Measurements from ENCODE around the gene TMEM245. TPM values are rescaled to one million over a fixed set of nuclear protein-coding genes. Genes with fewer than 3 reads are reported as not detected.

The TMEM245 gene
- total RNA-seq, 1 experiment from 2014 or later: 54.0 TPM

GRCh38 chr9:109014608-109015280, 105.0 kb downstream of the TMEM245 start:
- DNase-seq (ENCODE audit: low read depth, low spot score) (no peak), ATAC-seq (no peak)
- Histone ChIP-seq H3K4me1 (ENCODE audit: control insufficient read depth, insufficient read depth, low read length) (peaks cover 31% of the 10 kb centered on the region), H3K27ac (ENCODE audit: low read length) (peak overlapping the region; percentile 74), H3K4me3 (ENCODE audit: low read depth in 2 of 2, low read length in 2 of 2) (no peak overlapping the region), H3K9me3 (ENCODE audit: control insufficient read depth, insufficient read depth, low read depth, low read length) (no peaks in the 10 kb centered on the region), H3K27me3 (ENCODE audit: control insufficient read depth, insufficient read depth, low read length) (no peaks in the 10 kb centered on the region), H3K36me3 (ENCODE audit: control insufficient read depth, insufficient read depth, low read length) (peaks cover 6% of the 10 kb centered on the region)
- POLR2A ChIA-PET: interaction anchor here (0.6 kb wide), 1 partner anchor 58 kb away, joined by 9 read pairs; no protein-coding TSS in a partner anchor
- intact Hi-C loops (cut with micrococcal nuclease; ENCODE audit: unreplicated experiment) (loop anchor here (5.0 kb wide), 1 partner anchor 308 kb away; the partner anchor contains the start of gene EPB41L4B), in situ Hi-C loops (cut with HindIII; ENCODE audit: low pct_unique_long_range_greater_than_20kb, low sequenced_read_pairs) (no loop called here)
- TF ChIP-seq POLR2AphosphoS5 (IDR thresholded peaks at IDR 0.05; ENCODE audit: low read depth, low read length) (no peak), TCF7L2 (IDR thresholded peaks at IDR 0.05; ENCODE audit: low read depth, low read length) (no peak), SIN3A (IDR thresholded peaks at IDR 0.05; ENCODE audit: borderline replicate concordance, insufficient read depth, low read depth, low read length) (no peak)
- CTCF ChIA-PET: no interaction called here
- BruUV-seq (replicated peaks): no TSS peak

GRCh38 chr9:109013679-109014607, 105.8 kb downstream of the TMEM245 start:
- no TSS peak for BruUV-seq (replicated peaks)
- in situ Hi-C loops (cut with HindIII; ENCODE audit: low pct_unique_long_range_greater_than_20kb, low sequenced_read_pairs) (no loop called here), intact Hi-C loops (cut with micrococcal nuclease; ENCODE audit: unreplicated experiment) (loop anchor here (5.0 kb wide), 1 partner anchor 308 kb away; the partner anchor contains the start of gene EPB41L4B)
- POLR2A ChIA-PET: interaction anchor here (0.6 kb wide), 1 partner anchor 57 kb away, joined by 9 read pairs; no protein-coding TSS in a partner anchor
- H3K27me3 ChIP-seq (ENCODE audit: control insufficient read depth, insufficient read depth, low read length): no peaks in the 10 kb centered on the region
- ATAC-seq: peak; percentile 44
- DNase-seq (ENCODE audit: low read depth, low spot score): no peak
- peak overlapping the region; percentile 35 to 65 for H3K4me3 ChIP-seq (ENCODE audit: low read depth in 2 of 2, low read length in 2 of 2)
- H3K36me3 ChIP-seq (ENCODE audit: control insufficient read depth, insufficient read depth, low read length): peaks cover 2% of the 10 kb centered on the region
- H3K27ac ChIP-seq (ENCODE audit: low read length): peak overlapping the region; percentile 74
- H3K4me1 ChIP-seq (ENCODE audit: control insufficient read depth, insufficient read depth, low read length): peaks cover 31% of the 10 kb centered on the region
- TF ChIP-seq POLR2AphosphoS5 (IDR thresholded peaks at IDR 0.05; ENCODE audit: low read depth, low read length) (0 out of 2 replicates have a peak, but pooled peaks have one; percentile 20), REST (IDR thresholded peaks at IDR 0.05; ENCODE audit: insufficient read depth in 1 of 2, low read depth in 2 of 2, low read length in 1 of 2) (no peak), CTCF (IDR thresholded peaks at IDR 0.05) (no peak), SIN3A (IDR thresholded peaks at IDR 0.05; ENCODE audit: borderline replicate concordance, insufficient read depth, low read depth, low read length) (no peak)
- no peaks in the 10 kb centered on the region for H3K9me3 ChIP-seq (ENCODE audit: control insufficient read depth, insufficient read depth, low read depth, low read length)
- CTCF ChIA-PET: no interaction called here

Measured in Panc1 (cell line).